HFFc6 (cell line): ENCODE results near the gene GLDC. TPM values are rescaled to one million over a fixed set of nuclear protein-coding genes. Genes with fewer than 3 reads are reported as not detected.
"Not testable (repeated sequence)": the region's sequence is repeated elsewhere in the genome, so short reads cannot be mapped to it uniquely, and the experiment has no call there.

Experiments
- DNase-seq: peaks from one replicate; pipeline ENCODE4 v3.0.0-alpha.2; 2018
- H3K27ac Mint-ChIP-seq: 2 replicates; pipeline ENCODE4 v1.8.0; 2020; ENCODE audit warnings: mild to moderate bottlenecking, mixed read lengths
- H3K27me3 Mint-ChIP-seq: 2 replicates; pipeline ENCODE4 v1.8.0; 2021; ENCODE audit warnings: mild to moderate bottlenecking, moderate library complexity, mixed read lengths; ENCODE audit not compliant: insufficient read depth
- H3K36me3 Mint-ChIP-seq: 2 replicates; pipeline ENCODE4 v1.8.0; 2021; ENCODE audit warnings: low read depth, mixed read lengths
- H3K4me1 Mint-ChIP-seq: 2 replicates; pipeline ENCODE4 v1.8.0; 2020; ENCODE audit warnings: low read depth, mixed read lengths
- H3K4me3 Mint-ChIP-seq: 2 replicates; pipeline ENCODE4 v1.8.0; 2020; ENCODE audit warnings: mild to moderate bottlenecking, moderate library complexity, mixed read lengths
- H3K9me3 Mint-ChIP-seq: 2 replicates; pipeline ENCODE4 v1.8.0; 2020; ENCODE audit warnings: mild to moderate bottlenecking, mixed read lengths
- long read RNA-seq: library from polyadenylated mRNA; unstranded; transcript quantifications from one replicate; pipeline ENCODE4 v2.0.0, GENCODE V29; 2019
- total RNA-seq, 6 experiments: library from RNA; stranded (reverse); fragmentation: NEBNext Ultra II Directional; extraction: Animal tissue kit (Norgen Biotek cat#: 25700); gene quantifications; 2 replicates in 1 of 6; 3 replicates in 5 of 6; pipeline ENCODE4 v1.2.3, GENCODE V29; 2021
- TF ChIP-seq, protein P1 (sequence below): fragments of 200-600 bp; sonication (generic); IDR thresholded peaks from 2 replicates; pipeline ENCODE4 v1.5.0; 2021; ENCODE audit warnings: antibody characterized with exemption, mild to moderate bottlenecking

Gene GLDC
- total RNA-seq = under 1 TPM; 0.12 to 0.41 (median 0.23) TPM
- long read RNA-seq = 0 reads

DNA sequence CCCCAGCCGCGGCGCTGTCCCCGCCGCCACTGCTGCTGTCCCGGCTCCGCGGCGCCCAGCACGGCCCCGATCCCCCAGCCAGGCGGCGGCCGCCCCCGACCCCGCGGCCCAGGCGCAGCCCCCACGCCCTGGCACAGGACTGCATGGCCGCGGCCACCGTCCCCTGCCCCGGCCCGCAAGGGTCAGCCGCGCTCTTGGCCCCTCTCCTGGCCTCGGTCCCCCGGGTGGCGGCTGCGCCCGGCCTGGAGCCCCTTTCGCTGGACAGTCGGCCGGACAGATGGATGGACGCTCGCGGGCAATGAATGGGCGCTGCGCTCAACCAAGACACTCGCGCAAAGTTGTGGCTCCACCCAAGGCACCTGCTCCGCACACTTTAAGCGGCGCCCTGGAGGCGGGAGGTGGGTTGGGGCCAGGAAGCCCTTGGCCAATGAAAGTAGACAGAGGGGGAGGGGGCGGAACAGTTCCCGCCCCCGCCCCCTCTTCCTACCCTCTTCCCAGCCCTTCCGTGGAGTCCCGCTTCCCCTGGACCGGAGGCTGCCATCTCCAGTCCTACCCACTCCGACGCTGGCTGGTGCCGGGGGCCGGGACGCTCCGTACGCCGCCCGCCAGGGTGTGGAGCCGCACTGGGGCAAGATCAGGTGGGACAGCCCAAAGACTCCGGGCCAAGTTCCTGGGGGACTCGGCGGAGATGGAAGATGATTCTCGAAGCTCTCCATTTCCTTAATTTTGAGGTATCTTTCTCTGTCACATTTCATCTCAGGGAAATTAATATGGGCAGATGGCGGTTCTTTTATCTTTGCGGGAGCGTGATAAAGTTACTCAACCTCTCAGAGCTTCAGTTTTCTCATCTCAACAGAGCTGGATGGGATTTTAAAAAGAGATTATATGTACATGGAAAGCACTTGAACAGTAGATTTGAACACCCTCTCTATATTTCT, at the start of gene GLDC:
GLDC (minus strand) TSS at position 375 of the 938 bp plus-strand sequence; CDS start at position 145, 230 bp downstream.
- TF ChIP-seq, protein P1, sequence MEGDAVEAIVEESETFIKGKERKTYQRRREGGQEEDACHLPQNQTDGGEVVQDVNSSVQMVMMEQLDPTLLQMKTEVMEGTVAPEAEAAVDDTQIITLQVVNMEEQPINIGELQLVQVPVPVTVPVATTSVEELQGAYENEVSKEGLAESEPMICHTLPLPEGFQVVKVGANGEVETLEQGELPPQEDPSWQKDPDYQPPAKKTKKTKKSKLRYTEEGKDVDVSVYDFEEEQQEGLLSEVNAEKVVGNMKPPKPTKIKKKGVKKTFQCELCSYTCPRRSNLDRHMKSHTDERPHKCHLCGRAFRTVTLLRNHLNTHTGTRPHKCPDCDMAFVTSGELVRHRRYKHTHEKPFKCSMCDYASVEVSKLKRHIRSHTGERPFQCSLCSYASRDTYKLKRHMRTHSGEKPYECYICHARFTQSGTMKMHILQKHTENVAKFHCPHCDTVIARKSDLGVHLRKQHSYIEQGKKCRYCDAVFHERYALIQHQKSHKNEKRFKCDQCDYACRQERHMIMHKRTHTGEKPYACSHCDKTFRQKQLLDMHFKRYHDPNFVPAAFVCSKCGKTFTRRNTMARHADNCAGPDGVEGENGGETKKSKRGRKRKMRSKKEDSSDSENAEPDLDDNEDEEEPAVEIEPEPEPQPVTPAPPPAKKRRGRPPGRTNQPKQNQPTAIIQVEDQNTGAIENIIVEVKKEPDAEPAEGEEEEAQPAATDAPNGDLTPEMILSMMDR = no peak
- Mint-ChIP-seq H3K4me1 (peaks cover 20% of the 10 kb centered on the region), H3K4me3 (no peak within 1 kb of the TSS; the same call in 1 of the 2 replicates), H3K9me3 (no peaks in the 10 kb centered on the region), H3K36me3 (no peaks in the 10 kb centered on the region), H3K27me3 (peaks cover 58% of the 10 kb centered on the region), H3K27ac (no peak within 1 kb of the TSS)
- DNase-seq = no peak

GRCh38 chr9:6692881-6693361, 47.4 kb upstream of the GLDC start:
- no peaks in the 10 kb centered on the region; the same call in 1 of the 2 replicates for H3K27me3 Mint-ChIP-seq
- no peaks in the 10 kb centered on the region for H3K9me3 Mint-ChIP-seq
- DNase-seq = no peak
- H3K4me3 Mint-ChIP-seq = no peak overlapping the region
- no peaks in the 10 kb centered on the region for H3K36me3 Mint-ChIP-seq
- H3K4me1 Mint-ChIP-seq = no peaks in the 10 kb centered on the region
- TF ChIP-seq, protein P1 = no peak
- no peak overlapping the region for H3K27ac Mint-ChIP-seq

- Mint-ChIP-seq H3K27me3 (no peaks in the 10 kb centered on the region; the same call in 1 of the 2 replicates), H3K9me3 (no peaks in the 10 kb centered on the region), H3K4me3 (no peak overlapping the region), H3K36me3 (no peaks in the 10 kb centered on the region), H3K4me1 (no peaks in the 10 kb centered on the region), H3K27ac (no peak overlapping the region)
- TF ChIP-seq, protein P1 = no peak
- DNase-seq = no peak
Observed at GRCh38 chr9:6692433-6692832, 46.9 kb upstream of the GLDC start.

GRCh38 chr9:6690675-6691070, 45.1 kb upstream of the GLDC start:
- not testable (repeated sequence) for H3K4me1 Mint-ChIP-seq, H3K27ac Mint-ChIP-seq, H3K36me3 Mint-ChIP-seq, H3K9me3 Mint-ChIP-seq, H3K4me3 Mint-ChIP-seq, H3K27me3 Mint-ChIP-seq, DNase-seq

DNA sequence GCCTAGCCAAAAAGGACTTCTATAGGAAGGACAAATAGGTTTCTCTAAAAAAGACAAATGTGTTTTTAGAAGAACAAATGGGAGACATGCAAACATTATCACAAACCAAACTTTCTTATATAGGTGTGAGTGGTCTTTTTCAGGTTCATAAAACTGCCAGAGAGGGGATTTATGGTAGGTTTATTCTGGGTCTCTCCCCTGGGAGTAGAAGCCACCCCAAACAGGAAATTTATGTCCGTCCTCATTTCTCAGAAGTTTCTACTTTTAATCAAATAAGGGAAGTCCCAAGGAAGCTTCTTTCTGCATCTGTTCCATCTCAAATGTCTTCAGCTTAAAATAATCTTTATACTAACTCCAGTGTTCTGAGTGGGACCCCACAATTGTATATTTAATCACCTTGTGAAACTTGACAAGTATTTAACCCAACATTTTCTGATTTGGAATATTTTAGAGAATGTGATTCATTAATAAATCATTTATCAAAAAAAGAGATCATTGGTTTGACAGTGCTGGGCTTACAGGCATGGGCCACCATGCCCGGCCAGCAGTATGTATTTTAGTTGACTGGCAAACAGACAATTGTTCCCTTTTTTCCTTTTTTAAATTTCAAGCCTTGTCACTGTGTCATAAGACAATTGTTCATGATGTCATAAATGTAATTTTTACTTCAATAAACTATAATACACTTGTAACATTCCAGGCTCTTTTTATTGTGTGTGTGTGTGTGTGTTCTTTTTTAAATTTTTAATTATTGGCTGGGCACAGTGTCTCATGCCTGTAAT, 44.6 kb upstream of the GLDC start:
- Mint-ChIP-seq H3K4me3 (no peak overlapping the region), H3K27ac (no peak overlapping the region), H3K36me3 (no peaks in the 10 kb centered on the region), H3K4me1 (peaks cover 6% of the 10 kb centered on the region; the same call in 1 of the 2 replicates), H3K9me3 (no peaks in the 10 kb centered on the region), H3K27me3 (no peaks in the 10 kb centered on the region; the same call in 1 of the 2 replicates)
- no peak for DNase-seq
- TF ChIP-seq, protein P1 = no peak
